GM21786 (cell line): ENCODE results near the gene RAB3IL1.
"Not testable (repeated sequence)": the region's sequence is repeated elsewhere in the genome, so short reads cannot be mapped to it uniquely, and the experiment has no call there.

Experiments
- ATAC-seq: cut with Tn5 transposase; IDR thresholded peaks from one replicate; pipeline ENCODE4 v1.9.1; 2021; ENCODE audit not compliant: unreplicated experiment

The RAB3IL1 gene

DNA sequence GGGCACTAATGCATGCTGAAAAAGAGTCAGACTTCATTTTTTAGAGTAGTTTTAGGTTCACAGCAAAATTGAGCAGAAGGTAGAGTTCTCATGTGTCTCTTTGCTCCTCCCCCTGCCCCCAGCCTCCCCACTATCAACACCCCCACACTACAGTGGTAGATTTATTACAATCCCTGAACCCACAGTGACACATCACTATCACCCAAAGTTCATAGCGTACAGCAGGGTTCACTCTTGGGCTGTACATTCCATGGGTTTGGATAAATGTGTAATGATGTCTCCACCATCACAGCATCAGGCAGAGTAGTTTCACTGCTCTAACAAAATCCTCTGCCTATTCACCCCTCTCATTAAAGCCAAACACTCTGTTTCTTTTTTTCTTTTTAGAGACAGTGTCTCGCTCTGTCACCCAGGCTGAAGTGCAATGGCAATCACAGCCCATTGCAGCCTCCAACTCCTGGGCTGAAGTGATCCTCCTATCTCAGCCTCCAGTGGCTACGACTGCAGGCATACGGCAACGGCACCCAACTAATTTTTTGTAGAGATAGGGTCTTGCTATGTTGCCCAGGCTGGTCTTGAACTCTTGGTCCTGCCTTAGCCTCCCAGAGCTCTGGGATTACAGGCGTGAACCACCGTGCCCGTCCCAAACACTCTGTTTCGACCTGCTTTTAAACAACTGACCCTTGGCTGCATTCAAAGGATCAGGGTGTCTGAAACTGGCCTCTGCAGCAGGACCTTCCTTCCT, 36.9 kb upstream of the RAB3IL1 start:
- no peak for ATAC-seq

- not testable (repeated sequence) for ATAC-seq
These were observed 36.3 kb upstream of the RAB3IL1 start for GRCh38 chr11:61953632-61954031.

- no peak for ATAC-seq
These were observed 35.5 kb upstream of the RAB3IL1 start for GRCh38 chr11:61952882-61953281.

DNA sequence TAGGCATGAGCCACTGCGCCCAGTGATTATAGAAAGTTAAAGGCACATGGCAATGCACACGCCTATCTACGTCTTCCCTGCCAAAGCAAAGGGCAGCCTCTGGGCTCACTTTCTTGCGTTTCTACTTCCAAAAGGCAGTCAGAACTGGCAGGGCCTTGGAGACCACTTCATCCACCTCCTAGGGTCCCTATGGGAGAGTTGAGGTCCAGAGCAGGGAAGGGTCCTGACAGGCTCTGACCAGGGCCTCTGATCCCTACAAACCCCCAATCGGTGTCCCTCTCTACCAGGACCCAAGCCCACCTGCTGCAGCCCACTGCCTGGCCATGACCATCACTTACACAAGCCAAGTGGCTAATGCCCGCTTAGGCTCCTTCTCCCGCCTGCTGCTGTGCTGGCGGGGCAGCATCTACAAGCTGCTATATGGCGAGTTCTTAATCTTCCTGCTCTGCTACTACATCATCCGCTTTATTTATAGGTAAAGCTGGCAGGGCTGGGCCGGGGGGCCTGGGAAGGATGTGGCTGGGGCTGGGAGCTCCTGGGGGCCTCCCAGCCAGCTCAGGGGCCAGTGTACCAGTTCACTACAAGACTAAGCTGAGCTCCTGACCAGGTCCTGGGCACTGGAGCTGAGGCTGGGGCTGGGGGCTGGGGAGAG, 34.2 kb upstream of the RAB3IL1 start:
- no peak for ATAC-seq

DNA sequence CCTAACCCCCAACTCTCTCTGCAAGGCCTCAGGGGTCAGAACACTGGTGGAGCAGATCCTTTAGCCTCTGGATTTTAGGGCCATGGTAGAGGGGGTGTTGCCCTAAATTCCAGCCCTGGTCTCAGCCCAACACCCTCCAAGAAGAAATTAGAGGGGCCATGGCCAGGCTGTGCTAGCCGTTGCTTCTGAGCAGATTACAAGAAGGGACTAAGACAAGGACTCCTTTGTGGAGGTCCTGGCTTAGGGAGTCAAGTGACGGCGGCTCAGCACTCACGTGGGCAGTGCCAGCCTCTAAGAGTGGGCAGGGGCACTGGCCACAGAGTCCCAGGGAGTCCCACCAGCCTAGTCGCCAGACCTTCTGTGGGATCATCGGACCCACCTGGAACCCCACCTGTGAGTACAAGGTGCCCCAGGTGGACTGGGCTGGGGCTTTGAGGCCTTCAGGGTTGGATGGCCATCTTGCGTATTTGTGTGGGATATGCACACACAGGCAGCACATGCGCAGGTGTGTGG, 32.7 kb upstream of the RAB3IL1 start, which contains the start of gene BEST1:
Gene BEST1 (plus strand): TSS at position 317 of the 513 bp plus-strand sequence. CDS start 1,456 bp downstream, outside the sequence.
- ATAC-seq = no peak

DNA sequence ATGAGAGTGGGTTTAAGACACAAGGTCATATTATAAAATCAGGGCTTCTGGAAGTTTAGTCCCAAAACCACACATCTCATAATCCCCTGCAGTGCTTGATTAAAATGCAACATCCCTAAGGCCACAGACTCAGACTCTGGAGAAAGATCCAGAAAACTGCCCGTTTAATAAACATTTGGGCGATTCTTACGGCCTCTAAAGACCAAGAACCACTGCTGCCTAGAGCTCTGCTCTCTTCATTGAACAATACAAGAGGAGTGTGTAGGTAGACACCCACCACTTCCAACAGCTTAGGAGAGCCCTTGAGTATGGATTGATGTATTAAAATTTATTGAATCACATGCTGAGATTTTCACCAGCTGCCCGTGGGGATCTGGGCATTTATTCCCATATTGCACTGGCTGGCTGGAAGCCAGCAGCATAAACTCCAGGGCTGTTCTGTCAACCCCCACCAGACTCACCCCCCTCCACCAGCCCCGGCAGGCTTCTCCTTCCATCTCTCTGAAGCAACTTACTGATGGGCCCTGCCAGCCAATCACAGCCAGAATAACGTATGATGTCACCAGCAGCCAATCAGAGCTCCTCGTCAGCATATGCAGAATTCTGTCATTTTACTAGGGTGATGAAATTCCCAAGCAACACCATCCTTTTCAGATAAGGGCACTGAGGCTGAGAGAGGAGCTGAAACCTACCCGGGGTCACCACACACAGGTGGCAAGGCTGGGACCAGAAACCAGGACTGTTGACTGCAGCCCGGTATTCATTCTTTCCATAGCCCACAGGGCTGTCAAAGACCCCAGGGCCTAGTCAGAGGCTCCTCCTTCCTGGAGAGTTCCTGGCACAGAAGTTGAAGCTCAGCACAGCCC, 32.0 kb upstream of the RAB3IL1 start:
- ATAC-seq = no peak

DNA sequence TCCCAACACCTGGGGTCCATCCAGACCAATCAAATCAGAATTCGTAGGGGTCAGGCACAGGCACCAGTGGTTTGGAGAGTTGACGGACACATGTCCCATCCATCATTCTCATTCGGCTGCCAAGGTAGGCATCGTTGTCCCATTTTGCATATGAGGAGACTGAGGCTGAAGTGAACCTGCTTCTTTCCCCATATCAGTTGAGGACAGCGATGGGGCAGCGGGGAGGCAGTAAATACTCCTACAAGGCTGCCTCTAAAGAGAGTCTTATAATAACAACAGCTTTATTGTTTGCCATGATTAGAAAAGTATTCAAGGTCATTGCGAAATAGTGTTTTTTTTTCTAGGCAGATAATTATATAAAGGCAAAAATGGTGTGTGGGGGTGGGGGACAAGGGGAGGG, 31.1 kb upstream of the RAB3IL1 start:
- no peak for ATAC-seq

DNA sequence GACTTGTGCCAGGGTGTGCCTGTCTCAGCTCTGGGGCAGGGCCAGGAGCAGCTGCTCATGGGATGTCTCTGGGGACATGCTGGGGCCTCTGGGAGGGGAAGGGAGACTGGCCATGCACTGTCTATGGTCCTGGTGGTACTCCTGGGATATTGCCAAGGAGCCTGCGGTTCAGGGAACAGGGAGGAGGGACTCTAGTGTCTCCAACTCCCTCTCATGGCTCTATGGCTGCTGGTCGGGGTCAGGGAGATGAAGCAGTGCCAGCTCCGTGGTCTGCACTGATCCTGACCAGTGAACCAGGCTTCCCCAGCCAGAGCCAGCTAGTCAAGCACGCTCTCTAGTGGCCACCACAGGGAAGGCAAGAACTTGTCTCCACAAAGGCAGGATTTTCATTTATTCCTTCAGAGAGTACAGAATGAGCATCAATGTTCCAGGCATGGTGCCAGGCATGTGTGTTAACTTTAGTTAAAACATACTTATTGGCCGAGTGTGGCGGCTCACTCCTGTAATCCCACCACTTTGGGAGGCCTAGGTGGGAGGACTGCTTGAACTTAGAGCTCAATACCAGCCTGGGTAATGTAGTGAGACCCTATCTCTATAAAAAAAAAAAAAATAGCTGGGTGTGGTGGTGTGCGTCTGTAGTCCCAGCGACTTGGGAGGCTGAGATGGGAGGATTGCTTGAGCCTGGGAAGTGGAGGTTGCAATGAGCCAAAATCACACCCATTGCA, 30.3 kb upstream of the RAB3IL1 start:
- ATAC-seq = no peak

DNA sequence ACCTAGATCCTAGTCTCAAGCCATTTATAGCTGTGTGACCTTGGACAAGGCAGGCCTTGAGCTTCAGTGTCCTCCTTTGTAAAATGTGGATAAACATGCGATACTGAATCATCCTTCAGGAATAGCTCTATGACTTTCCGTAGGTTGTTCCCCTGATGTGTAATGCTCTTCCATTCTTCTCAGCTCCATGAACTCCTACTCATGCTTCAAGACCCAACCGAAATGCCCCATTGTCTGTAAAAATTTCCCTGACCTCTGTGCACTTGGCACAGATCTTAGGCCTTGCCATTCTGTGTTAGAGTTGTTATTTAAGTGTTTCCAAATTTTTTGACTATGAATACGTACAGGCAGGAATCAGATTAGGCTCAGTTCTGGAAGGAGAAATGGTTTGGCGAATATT, 29.5 kb upstream of the RAB3IL1 start:
- ATAC-seq = no peak

GRCh38 chr11:61945191-61945590, 27.8 kb upstream of the RAB3IL1 start:
- no peak for ATAC-seq

DNA sequence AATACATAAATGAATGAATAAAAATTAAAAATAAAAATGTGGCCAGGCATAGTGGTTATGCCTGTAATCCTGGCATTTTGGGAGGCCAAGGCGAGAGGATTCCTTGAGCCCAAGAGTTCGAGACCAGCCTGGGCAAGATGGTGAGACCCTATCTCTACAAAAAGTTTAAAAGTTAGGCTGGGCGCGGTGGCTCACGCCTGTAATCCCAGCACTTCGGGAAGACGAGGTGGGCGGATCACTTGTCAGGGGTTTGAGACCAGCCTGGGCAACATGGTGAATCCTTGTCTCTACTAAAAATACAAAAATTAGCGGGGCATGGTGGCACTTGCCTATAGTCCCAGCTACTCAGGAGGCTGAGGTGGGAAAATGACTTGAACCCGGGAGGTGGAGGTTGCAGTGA, 23.1 kb upstream of the RAB3IL1 start:
- ATAC-seq = no peak

GRCh38 chr11:61935861-61936260, 18.5 kb upstream of the RAB3IL1 start:
- no peak for ATAC-seq

- no peak for ATAC-seq
These were observed 13.6 kb upstream of the RAB3IL1 start for GRCh38 chr11:61930933-61931332.

GRCh38 chr11:61928606-61929005, 11.2 kb upstream of the RAB3IL1 start:
- ATAC-seq = no peak

DNA sequence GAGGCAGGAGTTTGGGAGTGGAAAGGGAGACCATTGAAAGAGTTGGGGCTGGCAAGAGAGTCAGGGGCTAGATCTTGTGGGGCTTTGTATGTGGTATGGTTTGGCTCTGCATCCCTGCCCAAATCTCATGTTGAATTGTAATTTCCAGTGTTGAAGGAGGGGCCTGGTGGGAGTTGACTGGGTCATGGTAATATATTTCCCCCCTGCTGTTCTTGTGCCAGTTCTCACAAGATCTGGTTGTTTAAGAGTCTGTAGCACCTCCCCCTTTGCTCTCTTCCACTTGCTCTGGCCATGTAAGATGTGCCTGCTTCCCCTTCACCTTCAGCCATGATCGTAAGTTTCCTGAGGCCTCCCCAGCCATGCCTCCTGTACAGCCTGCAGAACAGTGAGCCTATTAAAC, 10.1 kb upstream of the RAB3IL1 start:
- ATAC-seq = no peak

DNA sequence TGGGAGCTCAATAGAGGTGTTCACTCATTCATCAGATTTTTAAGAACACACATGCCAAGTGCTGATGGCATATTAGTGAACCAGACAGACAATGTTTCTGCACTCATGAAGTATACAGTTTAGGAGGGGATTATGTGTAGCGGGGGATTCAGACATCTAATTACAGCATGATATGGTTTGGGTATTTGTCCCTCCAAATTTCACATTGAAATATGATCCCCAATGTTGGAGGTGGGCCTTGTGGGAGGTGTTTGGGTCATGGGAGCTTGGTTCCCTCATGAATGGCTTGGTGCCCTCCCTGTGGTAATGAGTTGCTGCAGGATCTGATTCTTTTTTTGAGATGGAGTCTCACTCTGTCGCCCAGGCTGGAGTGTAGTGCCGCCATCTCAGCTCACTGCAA, 8.9 kb upstream of the RAB3IL1 start:
- no peak for ATAC-seq

- no peak for ATAC-seq
These were observed 8.4 kb upstream of the RAB3IL1 start for GRCh38 chr11:61925736-61926135.

GRCh38 chr11:61924064-61924455, 6.7 kb upstream of the RAB3IL1 start:
- ATAC-seq = no peak

DNA sequence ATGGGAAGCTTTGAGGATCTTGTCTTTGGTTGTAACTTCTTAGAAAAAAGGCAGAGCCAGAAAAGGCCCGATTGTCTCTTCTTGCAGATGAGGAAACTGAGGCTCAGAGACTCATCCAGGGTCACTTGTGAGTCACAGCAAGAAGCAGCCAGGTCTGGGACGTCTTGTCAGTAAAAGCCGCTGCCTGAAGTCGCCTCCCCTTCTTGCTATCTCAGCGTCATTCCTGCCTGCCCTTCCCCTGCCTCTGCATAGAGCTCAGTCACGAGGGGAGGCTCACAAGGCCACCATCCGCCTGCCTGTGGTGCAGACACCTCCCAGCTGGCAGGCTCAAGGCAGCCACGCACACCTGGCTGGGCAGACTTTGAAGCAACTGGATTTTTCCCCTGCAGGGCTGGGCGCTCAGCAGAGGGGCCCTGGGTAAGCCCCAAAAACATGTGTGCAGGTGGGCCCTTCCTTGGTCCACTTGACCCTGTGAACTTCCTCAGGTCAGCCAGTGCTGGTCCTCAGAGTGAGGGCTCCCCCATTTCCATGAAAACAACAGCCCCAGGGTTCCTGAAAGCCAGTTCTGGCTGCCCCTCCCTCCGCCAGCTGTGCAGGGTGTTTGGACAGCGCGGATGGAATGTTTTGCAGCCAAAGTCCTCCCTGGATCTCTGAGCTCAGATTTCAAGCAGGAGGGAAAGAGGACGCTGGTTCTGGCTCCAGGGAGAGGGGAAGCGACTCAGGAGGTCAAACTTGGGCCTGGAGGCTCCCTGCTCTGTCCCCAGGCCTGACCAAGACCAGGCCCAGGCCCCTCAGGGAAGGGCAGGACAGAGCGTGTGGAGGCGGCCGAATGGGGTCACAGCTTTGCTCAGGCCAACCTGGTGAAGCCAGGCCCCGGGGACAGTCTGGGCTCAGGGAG, 6.0 kb upstream of the RAB3IL1 start:
- ATAC-seq = no peak

GRCh38 chr11:61922539-61922938, 5.2 kb upstream of the RAB3IL1 start:
- no peak for ATAC-seq
